H1 (cell line): Measurements from ENCODE around the gene TBC1D22A. TPM values are rescaled to one million over a fixed set of nuclear protein-coding genes. Genes with fewer than 3 reads are reported as not detected.

Source experiments
- CTCF ChIA-PET: fragments of 300-600 bp; sonication (Branson Sonifier 250); formaldehyde crosslinking; loops from one replicate; lab custom pipeline; 2021; ENCODE audit not compliant: partially characterized antibody; lab: Charles Lee
- POLR2A ChIA-PET: fragments of 300-600 bp; sonication (Branson Sonifier 250); formaldehyde crosslinking; loops from one replicate; lab custom pipeline; 2021; ENCODE audit warnings: inconsistent platforms; ENCODE audit not compliant: partially characterized antibody; lab: Charles Lee
- DNase-seq, 2 experiments: peaks; one replicate each; pipeline versions ENCODE4 v3.0.0 to v3.0.0-alpha.2; 2010 to 2022; ENCODE audit warnings: low spot score in 2 of 2, low read depth in 1 of 2, mixed read lengths in 1 of 2
- FAIRE-seq: peaks from 2 replicates; lab custom pipeline; 2011; peaks lifted over from hg19 to GRCh38; lab: Jason Lieb, UNC
- H2AFZ ChIP-seq: 2 replicates; pipeline ENCODE4 v1.8.1; 2012; ENCODE audit warnings: low read length, inconsistent platforms
- H2AK5ac ChIP-seq: 2 replicates; pipeline ENCODE4 v1.6.1; 2013; ENCODE audit warnings: low read depth, low read length
- H2BK120ac ChIP-seq: replicated peaks from 2 replicates; pipeline ENCODE3; 2013; ENCODE audit warnings: low read depth, low read length, inconsistent platforms
- H2BK12ac ChIP-seq: 2 replicates; pipeline ENCODE4 v1.6.1; 2013; ENCODE audit warnings: low read depth, low read length
- H2BK15ac ChIP-seq: 2 replicates; pipeline ENCODE4 v1.6.1; 2013; ENCODE audit warnings: low read length
- H2BK20ac ChIP-seq: 2 replicates; pipeline ENCODE4 v1.6.1; 2013; ENCODE audit warnings: low read length
- H2BK5ac ChIP-seq: 2 replicates; pipeline ENCODE4 v1.6.1; 2013; ENCODE audit warnings: low read depth, low read length
- H3K14ac ChIP-seq: 2 replicates; pipeline ENCODE4 v1.6.1; 2013; ENCODE audit warnings: inconsistent platforms; ENCODE audit not compliant: insufficient read length
- H3K18ac ChIP-seq: 2 replicates; pipeline ENCODE4 v1.6.1; 2013; ENCODE audit warnings: low read length; ENCODE audit errors: extremely low read depth
- H3K23ac ChIP-seq: 2 replicates; pipeline ENCODE4 v1.6.1; 2013; ENCODE audit warnings: inconsistent platforms; ENCODE audit not compliant: insufficient read length
- H3K23me2 ChIP-seq: 2 replicates; pipeline ENCODE4 v1.6.1; 2013; ENCODE audit warnings: low read depth, low read length
- H3K27ac ChIP-seq: 2 replicates; pipeline ENCODE4 v1.6.1; 2011; ENCODE audit warnings: low read depth, low read length, inconsistent platforms
- H3K27me3 ChIP-seq, 4 experiments: replicated peaks in 1 of 4; 1 replicate in 1 of 4; 2 replicates in 3 of 4; pipeline versions ENCODE4 v1.6.1 to v1.8.1; 2011 to 2013; ENCODE audit warnings: low read length in 3 of 4, mild to moderate bottlenecking in 3 of 4, inconsistent platforms in 2 of 4, mixed read lengths in 2 of 4, moderate library complexity in 1 of 4; ENCODE audit not compliant: control insufficient read depth in 3 of 4, insufficient read depth in 3 of 4; ENCODE audit errors: extremely low read depth in 1 of 4
- H3K36me3 ChIP-seq, 4 experiments: 2 replicates each; pipeline versions ENCODE4 v1.6.1 to v1.8.1; 2011 to 2013; ENCODE audit warnings: mild to moderate bottlenecking in 4 of 4, low read length in 3 of 4, moderate library complexity in 2 of 4, control low read depth in 1 of 4, inconsistent platforms in 1 of 4; ENCODE audit not compliant: insufficient read depth in 4 of 4, control insufficient read depth in 2 of 4
- H3K4ac ChIP-seq: replicated peaks from 2 replicates; pipeline ENCODE3; 2013; ENCODE audit warnings: low read length, low read depth, mixed read lengths, inconsistent platforms; ENCODE audit not compliant: insufficient read length
- H3K4me1 ChIP-seq, 4 experiments: replicated peaks in 1 of 4; 1 replicate in 1 of 4; 2 replicates in 3 of 4; pipeline versions ENCODE4 v1.6.1 to v1.8.1; 2011 to 2013; ENCODE audit warnings: low read length in 3 of 4, inconsistent platforms in 2 of 4, mixed read lengths in 1 of 4; ENCODE audit not compliant: insufficient read depth in 4 of 4, control insufficient read depth in 3 of 4
- H3K4me2 ChIP-seq, 2 experiments: 2 replicates each; pipeline versions ENCODE4 v1.6.1 to v1.8.1; 2011 to 2013; ENCODE audit warnings: low read depth in 2 of 2, low read length in 2 of 2, control low read depth in 1 of 2, inconsistent platforms in 1 of 2, mild to moderate bottlenecking in 1 of 2; ENCODE audit not compliant: insufficient read depth in 1 of 2
- H3K4me3 ChIP-seq, 4 experiments: fragments of 200-600, 300-600 bp in 1 of 4; sonication (generic), shearing (Covaris generic), sonication (Bioruptor Twin) in 1 of 4; 2 replicates each; pipeline versions ENCODE4 v1.5.1 to v1.8.1; 2011 to 2016; ENCODE audit warnings: low read length in 4 of 4, low read depth in 3 of 4, control low read depth in 2 of 4, inconsistent platforms in 2 of 4, mild to moderate bottlenecking in 2 of 4, mixed read lengths in 1 of 4, moderate library complexity in 1 of 4; ENCODE audit not compliant: insufficient read depth in 2 of 4; ENCODE audit errors: extremely low read depth in 1 of 4
- H3K56ac ChIP-seq: replicated peaks from 2 replicates; pipeline ENCODE3; 2013; ENCODE audit warnings: low read depth, mild to moderate bottlenecking, mixed read lengths, low read length, inconsistent platforms; ENCODE audit not compliant: insufficient read length
- H3K79me1 ChIP-seq: 2 replicates; pipeline ENCODE4 v1.6.1; 2013; ENCODE audit warnings: low read depth, low read length, control low read depth
- H3K79me2 ChIP-seq, 2 experiments: 2 replicates each; pipeline versions ENCODE4 v1.6.1 to v1.8.1; 2012 to 2013; ENCODE audit warnings: low read length in 2 of 2, mild to moderate bottlenecking in 2 of 2, inconsistent platforms in 1 of 2; ENCODE audit not compliant: insufficient read depth in 2 of 2, control insufficient read depth in 1 of 2
- H3K9ac ChIP-seq, 4 experiments: replicated peaks in 1 of 4; 1 replicate in 1 of 4; 2 replicates in 3 of 4; pipeline versions ENCODE4 v1.6.1 to v1.8.1; 2011 to 2013; ENCODE audit warnings: low read depth in 3 of 4, low read length in 3 of 4, control low read depth in 2 of 4, mild to moderate bottlenecking in 2 of 4, moderate library complexity in 2 of 4, inconsistent platforms in 1 of 4; ENCODE audit errors: extremely low read depth in 1 of 4
- H3K9me3 ChIP-seq, 2 experiments: 2 replicates each; pipeline versions ENCODE4 v1.6.1 to v1.8.1; 2012 to 2013; ENCODE audit warnings: mild to moderate bottlenecking in 2 of 2, moderate library complexity in 2 of 2, control low read depth in 1 of 2, inconsistent platforms in 1 of 2, low read depth in 1 of 2, low read length in 1 of 2, mixed read lengths in 1 of 2; ENCODE audit not compliant: insufficient read depth in 2 of 2
- H4K20me1 ChIP-seq, 2 experiments: replicated peaks in 1 of 2; 2 replicates each; pipeline versions ENCODE3 to v1.8.1; 2011 to 2013; ENCODE audit warnings: inconsistent platforms in 2 of 2, low read length in 2 of 2, mild to moderate bottlenecking in 1 of 2; ENCODE audit not compliant: insufficient read depth in 2 of 2, control insufficient read depth in 1 of 2
- H4K5ac ChIP-seq: 2 replicates; pipeline ENCODE4 v1.6.1; 2013; ENCODE audit warnings: low read length, low read depth, mixed read lengths, inconsistent platforms; ENCODE audit not compliant: insufficient read length
- H4K8ac ChIP-seq: 2 replicates; pipeline ENCODE4 v1.8.0; 2013; ENCODE audit warnings: mild to moderate bottlenecking, moderate library complexity, low read length, inconsistent platforms; ENCODE audit not compliant: insufficient read depth; ENCODE audit errors: extremely low read depth
- H4K91ac ChIP-seq: replicated peaks from 2 replicates; pipeline ENCODE3; 2013; ENCODE audit warnings: low read length, mixed read lengths, inconsistent platforms; ENCODE audit not compliant: insufficient read length
- BCL11A ChIP-seq, 2 experiments: IDR thresholded peaks; one replicate each; pipeline ENCODE4 v1.6.1; 2011; ENCODE audit warnings: low read depth in 2 of 2, low read length in 2 of 2, mild to moderate bottlenecking in 2 of 2
- CHD1 ChIP-seq: IDR thresholded peaks from 2 replicates; pipeline ENCODE4 v1.6.1; 2012; ENCODE audit warnings: low read depth, low read length, improper control_type of control experiment
- JUN ChIP-seq: IDR thresholded peaks from 2 replicates; pipeline ENCODE4 v1.6.1; 2011; ENCODE audit warnings: low read depth, mild to moderate bottlenecking, improper control_type of control experiment, low read length
- RAD21 ChIP-seq, 2 experiments: IDR thresholded peaks in 1 of 2; conservative IDR thresholded peaks in 1 of 2; 2 replicates each; pipeline ENCODE4 v1.6.1; 2011; ENCODE audit warnings: low read depth in 2 of 2, low read length in 2 of 2, improper control_type of control experiment in 1 of 2, inconsistent platforms in 1 of 2, mild to moderate bottlenecking in 1 of 2, moderate library complexity in 1 of 2
- RXRA ChIP-seq: IDR thresholded peaks from 2 replicates; pipeline ENCODE4 v1.6.1; 2011; ENCODE audit warnings: low read depth, mild to moderate bottlenecking, low read length, moderate library complexity; ENCODE audit not compliant: insufficient read depth
- SP1 ChIP-seq: IDR thresholded peaks from 2 replicates; pipeline ENCODE4 v1.6.1; 2011; ENCODE audit warnings: low read depth, low read length
- SP2 ChIP-seq: IDR thresholded peaks from 2 replicates; pipeline ENCODE4 v1.6.1; 2012; ENCODE audit warnings: mild to moderate bottlenecking, low read length, inconsistent platforms
- WGBS, 2 experiments: shearing (Covaris generic) in 1 of 2; methylation state at CpG; one replicate each; pipeline versions ENCODE4 v1.1.6 to v1.1.7; 2013 to 2015; ENCODE audit warnings: low lambda C conversion rate in 2 of 2, mixed read lengths in 2 of 2, inconsistent platforms in 1 of 2, low coverage in 1 of 2, missing lambda C conversion rate in 1 of 2; ENCODE audit not compliant: insufficient replicate concordance in 2 of 2, insufficient coverage in 1 of 2, insufficient read length in 1 of 2; ENCODE audit errors: extremely low coverage in 1 of 2, missing lambda C conversion rate in 1 of 2; 5-methylcytosine and 5-hydroxymethylcytosine counted together
- polyA plus RNA-seq, 7 experiments: library from polyadenylated mRNA; depleted of rRNA in 3 of 7; stranded (reverse) in 5 of 7; unstranded in 2 of 7; fragments of >200 nt in 5 of 7; fragments of 200-250 nt in 2 of 7; gene quantifications; 1 replicate in 5 of 7; 2 replicates in 1 of 7; 4 replicates in 1 of 7; pipeline versions ENCODE4 v1.2.1 to v1.2.3, GENCODE V29; 2011 to 2013; ENCODE audit warnings: missing spikeins in 2 of 7, mixed read lengths in 2 of 7
- total RNA-seq: library from RNA; stranded (reverse); fragmentation: NEBNext Ultra II Directional; extraction: Animal tissue kit (Norgen Biotek cat#: 25700); gene quantifications from 2 replicates; pipeline ENCODE4 v1.2.1, GENCODE V29; 2021

The TBC1D22A gene
- total and polyA plus RNA-seq, 2 of the 8 experiments (the other 6 are each of a cell fraction or from before 2014, with no cell fraction given) = 11.9 to 18.4 TPM

GRCh38 chr22:47089796-47090460 lies 327.5 kb downstream of the TBC1D22A start:
- H3K9me3 ChIP-seq = peaks cover 0 to 4% of the 10 kb centered on the region in 2 experiments; a peak in 3 of 4 replicates
- H2BK15ac ChIP-seq = no peak overlapping the region
- 92% methylated on average over 21 of the region's 21 CpGs; no CpG with 5 or more reads in 1 of the 2 experiments for WGBS, 2 experiments
- no peaks in the 10 kb centered on the region for H3K27me3 ChIP-seq
- H3K14ac ChIP-seq = no peak overlapping the region
- H2BK5ac ChIP-seq = no peak overlapping the region
- no peak overlapping the region for H2BK20ac ChIP-seq
- no peak overlapping the region for H3K9ac ChIP-seq
- H3K56ac ChIP-seq = no peak overlapping the region
- ChIA-PET CTCF (interaction anchor here (0.8 kb wide), 1 partner anchor 124 kb away, joined by 3 read pairs; no protein-coding TSS in a partner anchor), POLR2A (no interaction called here)
- H2AK5ac ChIP-seq = no peak overlapping the region
- DNase-seq (peak in 1 of 2 experiments; percentile 42), FAIRE-seq (no peak)
- no peak overlapping the region for H2BK120ac ChIP-seq
- no peak overlapping the region for H4K8ac ChIP-seq
- peaks cover 0 to 14% (median 9%) of the 10 kb centered on the region in 4 experiments; a peak in 5 of 7 replicates for H3K4me1 ChIP-seq
- no peak overlapping the region for H2AFZ ChIP-seq
- peak overlapping the region in 3 of 4 experiments; percentile 27 to 59 (median 32); a peak in 4 of 8 replicates for H3K4me3 ChIP-seq
- H4K5ac ChIP-seq = no peak overlapping the region
- no peak overlapping the region for H3K18ac ChIP-seq
- peaks cover 0 to 4% of the 10 kb centered on the region in 2 experiments for H4K20me1 ChIP-seq
- H2BK12ac ChIP-seq = no peak overlapping the region
- no peak overlapping the region for H3K23ac ChIP-seq
- no peak overlapping the region for H3K27ac ChIP-seq
- peak overlapping the region; percentile 76 to 90; a peak in 3 of 4 replicates for H3K4me2 ChIP-seq
- H3K79me2 ChIP-seq = no peaks in the 10 kb centered on the region
- H3K79me1 ChIP-seq = no peaks in the 10 kb centered on the region
- H3K23me2 ChIP-seq = no peaks in the 10 kb centered on the region
- H3K36me3 ChIP-seq = no peaks in the 10 kb centered on the region
- no peak overlapping the region for H3K4ac ChIP-seq
- TF ChIP-seq RAD21 (IDR thresholded peaks at IDR 0.05 in 1 of 2, conservative IDR thresholded peaks at IDR 0.05 in 1 of 2; ENCODE audit: low read depth in 2 of 2, low read length in 2 of 2) = no peak
- TF ChIP-seq SP2 = no peak
- TF ChIP-seq RXRA = no peak
- no peak for TF ChIP-seq JUN
- no peak for TF ChIP-seq SP1
- no peak for TF ChIP-seq BCL11A (IDR thresholded peaks at IDR 0.05; ENCODE audit: low read depth in 2 of 2, low read length in 2 of 2)
- TF ChIP-seq CHD1 = no peak
- H4K91ac ChIP-seq = no peak overlapping the region
